ENCODE data around the gene CNST. TPM values are rescaled to one million over a fixed set of nuclear protein-coding genes. Genes with fewer than 3 reads are reported as not detected.
"Not testable (repeated sequence)": the region's sequence is repeated elsewhere in the genome, so short reads cannot be mapped to it uniquely, and the experiment has no call there.

The CNST gene
- total and polyA plus RNA-seq, 8 donors: 3.6 to 12.9 (median 8.9) TPM

- ATAC-seq (no peak), DNase-seq (no peak), FAIRE-seq (no peak)
- whole genome bisulfite sequencing, 2 donors: 94 to 97% methylated on average over 16 of the region's 16 CpGs
- Histone ChIP-seq H3K36me3 (peaks cover 3 to 56% (median 8%) of the 10 kb centered on the region in 3 donors), H3K27ac (no peak overlapping the region), H3K9me3 (no peaks in the 10 kb centered on the region), H3K4me1 (peaks cover 0 to 2% (median 0%) of the 10 kb centered on the region in 3 donors), H3K27me3 (no peaks in the 10 kb centered on the region), H3K4me3 (no peak overlapping the region)
- no peak for TF ChIP-seq CTCF (IDR thresholded peaks at IDR 0.05)
- intact Hi-C loops (cut with DNase I): no loop called here
Observed at GRCh38 chr1:246554201-246554600, 12.1 kb upstream of the CNST start.

- no peak for TF ChIP-seq CTCF (IDR thresholded peaks at IDR 0.05)
- intact Hi-C loops (cut with DNase I): no loop called here
- no peak for DNase-seq
- ATAC-seq: no peak
- H3K9me3 ChIP-seq: no peaks in the 10 kb centered on the region
- WGBS, 2 donors: 66 to 74% methylated on average over 2 of the region's 2 CpGs
- no peak for FAIRE-seq
- no peak overlapping the region for H3K4me3 ChIP-seq
- H3K27me3 ChIP-seq: no peaks in the 10 kb centered on the region
- H3K4me1 ChIP-seq: peaks cover 0 to 2% (median 0%) of the 10 kb centered on the region in 3 donors
- H3K36me3 ChIP-seq: peaks cover 0 to 30% (median 0%) of the 10 kb centered on the region in 3 donors
- no peak overlapping the region for H3K27ac ChIP-seq
Observed at GRCh38 chr1:246558041-246558440, 8.2 kb upstream of the CNST start.

- no peak for TF ChIP-seq CTCF (IDR thresholded peaks at IDR 0.05)
- H3K36me3 ChIP-seq: peaks cover 0 to 22% (median 0%) of the 10 kb centered on the region in 3 donors
- no peaks in the 10 kb centered on the region for H3K27me3 ChIP-seq
- WGBS, 2 donors: 86 to 91% methylated on average over 4 of the region's 4 CpGs
- FAIRE-seq: no peak
- H3K27ac ChIP-seq: no peak overlapping the region
- no peak for DNase-seq
- intact Hi-C loops (cut with DNase I): no loop called here
- H3K4me3 ChIP-seq: no peak overlapping the region
- no peak for ATAC-seq
- H3K4me1 ChIP-seq: peaks cover 0 to 3% (median 0%) of the 10 kb centered on the region in 3 donors
- H3K9me3 ChIP-seq: no peaks in the 10 kb centered on the region
Observed at GRCh38 chr1:246559310-246559709, 6.9 kb upstream of the CNST start.

GRCh38 chr1:246560833-246561232, 5.4 kb upstream of the CNST start:
- ATAC-seq; H3K9me3 ChIP-seq; DNase-seq; H3K4me3 ChIP-seq; H3K27ac ChIP-seq; H3K27me3 ChIP-seq; FAIRE-seq; intact Hi-C loops (cut with DNase I): not testable (repeated sequence)
- Histone ChIP-seq H3K36me3 (peaks cover 0 to 15% (median 0%) of the 10 kb centered on the region in 3 donors), H3K4me1 (peaks cover 0 to 12% (median 0%) of the 10 kb centered on the region in 3 donors)
- 85 to 88% methylated on average over 10 of the region's 10 CpGs for WGBS, 2 donors

- WGBS, 2 donors: 24 to 27% methylated on average over 33 of the region's 33 CpGs
- Histone ChIP-seq H3K9me3 (no peaks in the 10 kb centered on the region), H3K4me3 (peak overlapping the region; percentile 60 to 95 (median 88)), H3K36me3 (no peaks in the 10 kb centered on the region), H3K27me3 (no peaks in the 10 kb centered on the region), H3K27ac (peak overlapping the region; percentile 82 to 92 (median 89)), H3K4me1 (peaks cover 0 to 17% (median 7%) of the 10 kb centered on the region in 3 donors)
- intact Hi-C loops (cut with DNase I): no loop called here
- DNase-seq (no peak), ATAC-seq (no peak), FAIRE-seq (no peak)
- no peak for TF ChIP-seq CTCF (IDR thresholded peaks at IDR 0.05)
Observed at GRCh38 chr1:246564839-246565750, 1.2 kb upstream of the CNST start.

Data from pancreas (tissue), 10 donors.